H1 (cell line): ENCODE measurements around the gene CCL4. TPM values are rescaled to one million over a fixed set of nuclear protein-coding genes. Genes with fewer than 3 reads are reported as not detected.

ENCODE experiments used
- CREB1 ChIP-seq: IDR thresholded peaks from 2 replicates; pipeline ENCODE4 v1.6.1; 2012; ENCODE audit warnings: inconsistent platforms
- EZH2 ChIP-seq: fragments of 200-600 bp; sonication (generic); IDR thresholded peaks from 2 replicates; pipeline ENCODE4 v1.7.1; 2012; ENCODE audit warnings: low read depth, mild to moderate bottlenecking, moderate library complexity, low read length, inconsistent platforms; ENCODE audit not compliant: severe bottlenecking
- GTF2F1 ChIP-seq: IDR thresholded peaks from 2 replicates; pipeline ENCODE4 v1.6.1; 2012; ENCODE audit warnings: low read depth, low read length, improper control_type of control experiment, borderline replicate concordance
- SAP30 ChIP-seq: fragments of 300-600 bp; sonication (generic); IDR thresholded peaks from 2 replicates; pipeline ENCODE4 v1.7.1; 2012; ENCODE audit warnings: low read length, moderate library complexity, mild to moderate bottlenecking, inconsistent platforms; ENCODE audit not compliant: insufficient read depth, insufficient replicate concordance
- SP2 ChIP-seq: IDR thresholded peaks from 2 replicates; pipeline ENCODE4 v1.6.1; 2012; ENCODE audit warnings: mild to moderate bottlenecking, low read length, inconsistent platforms
- TAF7 ChIP-seq: optimal IDR thresholded peaks from 2 replicates; pipeline ENCODE3; 2011; ENCODE audit warnings: low read depth, mild to moderate bottlenecking, inconsistent platforms, low read length, moderate library complexity, borderline replicate concordance
- TBP ChIP-seq: IDR thresholded peaks from 2 replicates; pipeline ENCODE4 v1.6.1; 2011; ENCODE audit warnings: low read depth, low read length, improper control_type of control experiment
- polyA plus RNA-seq, 7 experiments: library from polyadenylated mRNA; depleted of rRNA in 3 of 7; stranded (reverse) in 5 of 7; unstranded in 2 of 7; fragments of >200 nt in 5 of 7; fragments of 200-250 nt in 2 of 7; gene quantifications; 1 replicate in 5 of 7; 2 replicates in 1 of 7; 4 replicates in 1 of 7; pipeline versions ENCODE4 v1.2.1 to v1.2.3, GENCODE V29; 2011 to 2013; ENCODE audit warnings: missing spikeins in 2 of 7, mixed read lengths in 2 of 7
- total RNA-seq: library from RNA; stranded (reverse); fragmentation: NEBNext Ultra II Directional; extraction: Animal tissue kit (Norgen Biotek cat#: 25700); gene quantifications from 2 replicates; pipeline ENCODE4 v1.2.1, GENCODE V29; 2021
- TF ChIP-seq, protein P1 (sequence below): IDR thresholded peaks from 2 replicates; pipeline ENCODE4 v1.6.1; 2012; ENCODE audit warnings: inconsistent platforms

CCL4 gene
- total and polyA plus RNA-seq, 2 of the 8 experiments (the other 6 are each of a cell fraction or from before 2014, with no cell fraction given): not detected

DNA sequence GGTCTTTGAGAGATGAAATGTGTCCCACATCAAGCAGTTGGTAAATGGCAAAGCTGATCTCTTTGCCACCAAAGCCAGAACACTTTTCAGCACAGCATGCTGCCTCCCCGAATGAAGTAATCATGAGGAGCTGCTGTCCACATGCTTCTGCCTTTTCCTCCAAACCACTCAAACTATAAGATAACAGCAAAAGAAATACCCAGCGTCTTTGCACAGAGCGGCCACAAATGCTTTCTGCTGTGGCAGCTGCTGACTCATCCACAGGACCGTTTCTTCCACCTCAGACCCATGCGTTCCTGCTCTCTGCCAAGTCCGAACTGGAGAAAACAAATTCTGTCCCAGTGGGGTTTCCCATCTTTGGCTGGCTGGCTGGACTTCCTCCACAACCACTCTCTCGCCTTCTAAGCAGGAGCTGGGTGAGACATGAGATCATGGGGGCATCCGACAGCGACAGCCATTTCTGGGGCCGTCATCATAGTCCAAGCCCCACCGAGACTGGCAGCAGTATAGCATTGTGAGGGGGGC lies 45.7 kb downstream of the CCL4 start (continued):
- TF ChIP-seq TBP (no peak), EZH2 (no peak), TAF7 (no peak), SAP30 (no peak), GTF2F1 (no peak), CREB1 (no peak), SP2 (no peak)
- TF ChIP-seq, protein P1, sequence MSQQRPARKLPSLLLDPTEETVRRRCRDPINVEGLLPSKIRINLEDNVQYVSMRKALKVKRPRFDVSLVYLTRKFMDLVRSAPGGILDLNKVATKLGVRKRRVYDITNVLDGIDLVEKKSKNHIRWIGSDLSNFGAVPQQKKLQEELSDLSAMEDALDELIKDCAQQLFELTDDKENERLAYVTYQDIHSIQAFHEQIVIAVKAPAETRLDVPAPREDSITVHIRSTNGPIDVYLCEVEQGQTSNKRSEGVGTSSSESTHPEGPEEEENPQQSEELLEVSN: no peak
